ENCODE data around the gene NAT14.

NAT14 gene

DNA sequence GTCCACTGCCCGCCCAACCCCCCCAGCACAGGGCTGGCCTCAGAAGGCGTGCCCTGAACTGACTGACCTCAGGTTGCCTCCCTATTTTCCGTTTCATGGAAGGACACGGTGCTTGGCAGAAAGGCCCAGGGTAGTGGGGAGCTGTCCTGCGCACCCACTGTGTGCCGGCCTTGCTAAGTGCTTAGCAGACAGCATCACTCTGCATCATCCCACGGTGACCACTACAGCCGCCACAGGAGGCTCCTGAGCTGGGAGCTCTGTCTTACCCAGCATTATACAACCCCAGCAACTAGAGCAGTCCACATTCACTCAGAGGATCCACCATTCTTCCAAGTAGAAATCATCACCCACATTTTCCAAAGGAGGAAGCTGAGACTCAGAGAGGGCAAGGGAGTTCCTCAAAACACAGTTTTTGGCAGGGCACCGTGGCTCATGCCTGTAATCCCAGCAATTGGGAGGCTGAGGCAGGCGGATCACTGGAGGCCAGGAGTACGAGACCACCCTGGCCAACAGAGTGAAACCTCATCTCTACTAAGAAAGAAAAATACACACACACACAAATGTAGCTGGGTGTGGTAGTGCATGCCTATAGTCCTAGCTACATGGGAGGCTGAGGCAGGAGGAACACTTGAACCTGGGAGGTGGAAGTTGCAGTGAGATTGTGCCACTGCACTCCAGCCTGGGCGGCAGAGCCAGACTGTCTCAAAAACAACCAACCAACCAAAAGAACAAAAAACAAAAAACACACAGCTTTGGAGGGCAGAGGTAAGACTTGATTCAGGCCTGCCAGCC, 50.4 kb downstream of the NAT14 start:
- DNase-seq (ENCODE audit: low spot score) = no peak
- no peak for FAIRE-seq

- FAIRE-seq = no peak
Measured at GRCh38 chr19:55535965-55536350, 51.0 kb downstream of the NAT14 start.

DNA sequence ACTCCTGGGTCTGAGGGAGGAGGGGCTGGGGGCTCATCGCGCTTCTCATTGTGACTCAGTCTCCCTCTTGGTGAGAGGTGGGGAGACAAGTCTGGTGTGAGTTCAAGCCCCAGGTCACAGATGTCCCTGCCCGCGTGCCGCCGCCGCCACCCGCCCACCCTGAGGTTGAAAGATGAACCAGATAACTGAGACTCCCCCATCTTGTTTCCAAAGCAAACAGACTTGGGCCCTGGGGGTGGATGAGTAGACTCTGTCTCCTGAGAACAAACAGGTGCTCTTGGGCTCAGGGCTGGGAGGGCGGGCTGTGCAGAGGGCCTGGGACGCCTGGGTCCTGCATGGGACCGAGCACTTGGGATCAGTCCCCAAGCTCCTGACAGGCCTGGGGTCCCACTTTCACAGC, 51.4 kb downstream of the NAT14 start:
- FAIRE-seq = no peak
- no peak for DNase-seq (ENCODE audit: low spot score)

More at GRCh38 chr19:55535965-55536350, 51.0 kb downstream of the NAT14 start:
- DNase-seq (ENCODE audit: low spot score) = no peak
